K562 (cell line): ENCODE data around the gene DHRS3. TPM values are rescaled to one million over a fixed set of nuclear protein-coding genes. Genes with fewer than 3 reads are reported as not detected.

Experiments
- ARID1B ChIP-seq: fragments of 450-650 bp; IDR thresholded peaks from 2 replicates; pipeline ENCODE4 v1.6.1; 2016; ENCODE audit warnings: antibody characterized with exemption, mild to moderate bottlenecking, inconsistent platforms
- ARID2 ChIP-seq: fragments of 450-650 bp; IDR thresholded peaks from 2 replicates; pipeline ENCODE4 v1.6.1; 2017; ENCODE audit warnings: antibody characterized with exemption, mild to moderate bottlenecking
- CBFA2T2 ChIP-seq: fragments of 450-650 bp; conservative IDR thresholded peaks from 2 replicates; pipeline ENCODE4 v1.6.1; 2017; ENCODE audit warnings: mild to moderate bottlenecking
- CGGBP1 ChIP-seq: fragments of 250-450 bp; sonication (Bioruptor Pico); IDR thresholded peaks from 2 replicates; pipeline ENCODE4 v1.9.0; 2021; ENCODE audit warnings: mild to moderate bottlenecking
- CHD1 ChIP-seq: fragments of 200-600 bp; sonication (generic); IDR thresholded peaks from one replicate; pipeline ENCODE4 v1.6.1; 2012; ENCODE audit warnings: mild to moderate bottlenecking, moderate library complexity, low read length, inconsistent platforms
- EP300 ChIP-seq: IDR thresholded peaks from 2 replicates; pipeline ENCODE4 v1.6.1; 2012; ENCODE audit warnings: low read length, improper control_type of control experiment
- ESRRA ChIP-seq: fragments of 450-650 bp; IDR thresholded peaks from 2 replicates; pipeline ENCODE4 v1.6.1; 2014; ENCODE audit warnings: low read depth, mild to moderate bottlenecking, moderate library complexity, borderline replicate concordance
- HDAC1 ChIP-seq, 2 experiments: fragments of 450-650 bp; IDR thresholded peaks; 2 replicates each; pipeline ENCODE4 v1.6.1; 2016 to 2017; ENCODE audit warnings: inconsistent platforms in 1 of 2, mild to moderate bottlenecking in 1 of 2, moderate library complexity in 1 of 2
- L3MBTL2 ChIP-seq: fragments of 450-650 bp; IDR thresholded peaks from 2 replicates; pipeline ENCODE4 v1.6.1; 2016; ENCODE audit warnings: mild to moderate bottlenecking, moderate library complexity
- MEF2A ChIP-seq: IDR thresholded peaks from 2 replicates; pipeline ENCODE4 v1.6.1; 2011; ENCODE audit warnings: low read depth, mild to moderate bottlenecking, low read length, moderate library complexity; ENCODE audit not compliant: control insufficient read depth
- MEF2D ChIP-seq: conservative IDR thresholded peaks from 2 replicates; pipeline ENCODE4 v1.6.1; 2016; ENCODE audit warnings: low read depth, missing genetic modification characterization, missing compliant biosample characterization
- NFIC ChIP-seq: fragments of 450-650 bp; IDR thresholded peaks from 2 replicates; pipeline ENCODE4 v1.6.1; 2017; ENCODE audit warnings: mild to moderate bottlenecking, inconsistent platforms
- NFXL1 ChIP-seq: fragments of 450-650 bp; formaldehyde crosslinking; IDR thresholded peaks from 2 replicates; pipeline ENCODE4 v1.4.0; 2021; ENCODE audit warnings: mild to moderate bottlenecking
- NR2C1 ChIP-seq, 2 experiments: fragments of 450-650 bp; IDR thresholded peaks; 2 replicates each; pipeline ENCODE4 v1.6.1; 2017; ENCODE audit warnings: mild to moderate bottlenecking in 2 of 2, antibody characterized with exemption in 1 of 2, inconsistent platforms in 1 of 2, missing compliant biosample characterization in 1 of 2, missing genetic modification characterization in 1 of 2
- NR4A1 ChIP-seq, 2 experiments: fragments of 250-450 bp in 1 of 2; fragments of 450-650 bp in 1 of 2; sonication (Bioruptor Pico) in 1 of 2; IDR thresholded peaks; 2 replicates each; pipeline versions ENCODE4 v1.4.0 to v1.6.1; 2016 to 2020; ENCODE audit warnings: mild to moderate bottlenecking in 2 of 2, missing compliant biosample characterization in 1 of 2, missing genetic modification characterization in 1 of 2, moderate library complexity in 1 of 2
- RBFOX2 ChIP-seq: fragments of 200-400 bp; formaldehyde crosslinking; IDR thresholded peaks from 2 replicates; pipeline ENCODE4 v1.6.1; 2017; ENCODE audit warnings: low read depth, mild to moderate bottlenecking, low read length, moderate library complexity
- SFPQ ChIP-seq: fragments of 200-400 bp; formaldehyde crosslinking; IDR thresholded peaks from 2 replicates; pipeline ENCODE4 v1.6.1; 2017; ENCODE audit warnings: mild to moderate bottlenecking, low read depth, low read length, moderate library complexity
- TAF9B ChIP-seq: fragments of 450-650 bp; IDR thresholded peaks from 2 replicates; pipeline ENCODE4 v1.6.1; 2018; ENCODE audit warnings: mild to moderate bottlenecking; ENCODE audit not compliant: partially characterized antibody
- TCF3 ChIP-seq: sonication (generic); formaldehyde crosslinking; IDR thresholded peaks from 2 replicates; pipeline ENCODE4 v1.4.0; 2020; ENCODE audit warnings: mild to moderate bottlenecking, missing genetic modification reagents
- TRIM24 ChIP-seq, 2 experiments: fragments of 450-650 bp; IDR thresholded peaks; 2 replicates each; pipeline ENCODE4 v1.6.1; 2016
- ZBTB7A ChIP-seq: IDR thresholded peaks from 2 replicates; pipeline ENCODE4 v1.6.1; 2011; ENCODE audit warnings: low read depth, mild to moderate bottlenecking, low read length, moderate library complexity, borderline replicate concordance; ENCODE audit not compliant: control insufficient read depth
- ZFP30 ChIP-seq: fragments of 250-450 bp; sonication (Bioruptor Pico); IDR thresholded peaks from 2 replicates; pipeline ENCODE4 v1.8.0; 2022; ENCODE audit warnings: moderate library complexity, mild to moderate bottlenecking, inconsistent platforms, borderline replicate concordance
- ZNF398 ChIP-seq: fragments of 250-450 bp; sonication (Bioruptor Pico); IDR thresholded peaks from 2 replicates; pipeline ENCODE4 v1.8.0; 2021; ENCODE audit warnings: moderate library complexity, mild to moderate bottlenecking, inconsistent platforms
- polyA plus RNA-seq, 8 experiments: library from polyadenylated mRNA; depleted of rRNA in 4 of 8; stranded (reverse) in 5 of 8; unstranded in 3 of 8; fragments of >200 nt; fragmentation: Nextera tagmentation in 2 of 8; fragmentation: Illumina TruSeq in 1 of 8; extraction: Ambion mirVana in 2 of 8; extraction: Trizol in 1 of 8; gene quantifications; 2 replicates each; pipeline versions ENCODE4 v1.2.1 to v1.2.3, GENCODE V29; 2011 to 2014; ENCODE audit warnings: inconsistent platforms in 1 of 8, missing spikeins in 1 of 8
- total RNA-seq, 7 experiments: library from RNA; depleted of rRNA in 6 of 7; stranded (reverse); fragments of >200 nt in 6 of 7; fragmentation: Illumina TruSeq in 2 of 7; extraction: Trizol in 2 of 7; gene quantifications; 2 replicates each; pipeline versions ENCODE4 v1.2.1 to v1.2.3, GENCODE V29; 2011 to 2021; ENCODE audit warnings: low replicate concordance in 1 of 7

DHRS3 gene
- total and polyA plus RNA-seq, 9 of the 15 experiments (the other 6 are each of a cell fraction or from before 2014, with no cell fraction given) = 21.0 to 116 (median 58.7) TPM

- TF ChIP-seq RBFOX2 = peak; percentile 28; the same call in 1 of the 2 replicates
- peak; percentile 96 for TF ChIP-seq MEF2A
- TF ChIP-seq CGGBP1 (CRISPR knock-in tag) = no peak
- no peak for TF ChIP-seq SFPQ
- no peak for TF ChIP-seq NR4A1 (CRISPR knock-in tag; IDR thresholded peaks at IDR 0.05)
- TF ChIP-seq NR4A1 (tag; IDR thresholded peaks at IDR 0.05) = peak; percentile 87
- TF ChIP-seq TRIM24 (IDR thresholded peaks at IDR 0.05) = peak; percentile 33 to 54; a peak in 2 of 4 replicates
- peak; percentile 77 for TF ChIP-seq NFIC
- peak; percentile 83 for TF ChIP-seq ESRRA
- TF ChIP-seq TCF3 (CRISPR knock-in tag) = peak; percentile 60
- TF ChIP-seq CBFA2T2 = peak; percentile 73
- peak; percentile 82 for TF ChIP-seq NR2C1 (IDR thresholded peaks at IDR 0.05)
- peak; percentile 84 for TF ChIP-seq NR2C1 (tag; IDR thresholded peaks at IDR 0.05)
- no peak for TF ChIP-seq ZFP30 (CRISPR knock-in tag)
- TF ChIP-seq ARID1B = peak; percentile 85
- TF ChIP-seq EP300 = peak; percentile 44; the same call in 1 of the 2 replicates
- TF ChIP-seq MEF2D = peak; percentile 85
- peak; percentile 74 for TF ChIP-seq L3MBTL2
- TF ChIP-seq ZBTB7A = peak; percentile 48; the same call in 1 of the 2 replicates
- TF ChIP-seq CHD1 = peak; percentile 11
- TF ChIP-seq ZNF398 (CRISPR knock-in tag) = no peak
- TF ChIP-seq NFXL1 = 0 out of 2 replicates have a peak, but pooled peaks have one; percentile 10
- TF ChIP-seq HDAC1 (IDR thresholded peaks at IDR 0.05) = peak in 1 of 2 experiments; percentile 93; a peak in 2 of 4 replicates
- TF ChIP-seq ARID2 = no peak
- TF ChIP-seq TAF9B = no peak
Observed at GRCh38 chr1:12528021-12528852, 89.8 kb downstream of the DHRS3 start (continued).
